Neural cell (in vitro differentiated cells): ENCODE results near the gene RMI2. TPM values are rescaled to one million over a fixed set of nuclear protein-coding genes. Genes with fewer than 3 reads are reported as not detected.

ENCODE experiments used
- H2AFZ ChIP-seq: fragments of 200-600, 300-800 bp; sonication (generic), shearing (Covaris generic); 2 replicates; pipeline ENCODE4 v1.6.0; 2014; ENCODE audit warnings: low read depth, mild to moderate bottlenecking, antibody characterized with exemption, low read length, moderate library complexity
- H3F3A ChIP-seq: fragments of 200-600 bp; shearing (Covaris generic); 2 replicates; pipeline ENCODE4 v1.6.1; 2016; ENCODE audit warnings: mild to moderate bottlenecking, moderate library complexity, mixed read lengths, antibody characterized with exemption, low read length; ENCODE audit not compliant: insufficient read depth, poor library complexity, severe bottlenecking
- H3K27ac ChIP-seq: fragments of 200-600, 300-800 bp; sonication (generic), shearing (Covaris generic); 2 replicates; pipeline ENCODE4 v1.5.1; 2014; ENCODE audit warnings: mild to moderate bottlenecking, low read length, moderate library complexity
- H3K27me3 ChIP-seq: fragments of 300-800, 200-600 bp; sonication (generic), shearing (Covaris generic); 2 replicates; pipeline ENCODE4 v1.6.0; 2014; ENCODE audit warnings: mild to moderate bottlenecking, low read depth, low read length, moderate library complexity; ENCODE audit not compliant: insufficient read depth
- H3K36me3 ChIP-seq: fragments of 300-800, 200-600 bp; sonication (generic), shearing (Covaris generic); 2 replicates; pipeline ENCODE4 v1.5.1; 2014; ENCODE audit warnings: mild to moderate bottlenecking, antibody characterized with exemption, low read length, moderate library complexity; ENCODE audit not compliant: insufficient read depth
- H3K4me2 ChIP-seq: fragments of 300-800, 200-600 bp; sonication (generic), shearing (Covaris generic); 2 replicates; pipeline ENCODE4 v1.6.0; 2014; ENCODE audit warnings: mild to moderate bottlenecking, low read length
- H3K4me3 ChIP-seq: fragments of 300-800, 200-600 bp; sonication (generic), shearing (Covaris generic); 2 replicates; pipeline ENCODE4 v1.5.1; 2014; ENCODE audit warnings: mild to moderate bottlenecking, low read length, moderate library complexity
- H3K79me2 ChIP-seq: fragments of 200-600 bp; shearing (Covaris generic); replicated peaks from 2 replicates; pipeline ENCODE4 v1.6.0; 2014; ENCODE audit warnings: mild to moderate bottlenecking, low read length, moderate library complexity; ENCODE audit not compliant: insufficient read depth
- H3K9ac ChIP-seq: fragments of 300-800, 200-600 bp; sonication (generic), shearing (Covaris generic); 2 replicates; pipeline ENCODE4 v1.6.1; 2016; ENCODE audit warnings: mild to moderate bottlenecking, low read length, mixed read lengths
- H3K9me2 ChIP-seq: fragments of 200-600 bp; shearing (Covaris generic); 2 replicates; pipeline ENCODE4 v1.6.1; 2016; ENCODE audit warnings: mild to moderate bottlenecking, low read length, mixed read lengths; ENCODE audit not compliant: insufficient read depth
- H3K9me3 ChIP-seq: fragments of 200-600, 300-800 bp; sonication (generic), shearing (Covaris generic); 2 replicates; pipeline ENCODE4 v1.6.1; 2016; ENCODE audit warnings: mild to moderate bottlenecking, mixed run types, low read length, moderate library complexity, mixed read lengths
- H4K20me1 ChIP-seq: fragments of 200-600 bp; shearing (Covaris generic); 2 replicates; pipeline ENCODE4 v1.6.1; 2016; ENCODE audit warnings: mild to moderate bottlenecking, mixed run types; ENCODE audit not compliant: insufficient read depth
- CTCF ChIP-seq: fragments of 450-650 bp; IDR thresholded peaks from 2 replicates; pipeline ENCODE4 v1.5.1; 2014; ENCODE audit warnings: antibody characterized with exemption, mild to moderate bottlenecking, moderate library complexity; ENCODE audit not compliant: poor library complexity, severe bottlenecking
- EP300 ChIP-seq: fragments of 450-650 bp; conservative IDR thresholded peaks from 2 replicates; pipeline ENCODE4 v1.6.1; 2014; ENCODE audit warnings: antibody characterized with exemption, mild to moderate bottlenecking, moderate library complexity; ENCODE audit not compliant: poor library complexity, severe bottlenecking
- EZH2 ChIP-seq: fragments of 200-600, 300-800 bp; shearing (Covaris generic), sonication (generic); IDR thresholded peaks from 2 replicates; pipeline ENCODE4 v1.6.1; 2014; ENCODE audit warnings: antibody characterized with exemption, low read length, borderline replicate concordance, mild to moderate bottlenecking; ENCODE audit not compliant: insufficient read depth, poor library complexity, severe bottlenecking
- MXI1 ChIP-seq: fragments of 450-650 bp; conservative IDR thresholded peaks from 2 replicates; pipeline ENCODE4 v1.6.1; 2014; ENCODE audit warnings: antibody characterized with exemption, mild to moderate bottlenecking; ENCODE audit not compliant: poor library complexity, severe bottlenecking
- POLR2AphosphoS5 ChIP-seq: IDR thresholded peaks from 2 replicates; pipeline ENCODE4 v1.6.1; 2012
- RAD21 ChIP-seq: fragments of 450-650 bp; conservative IDR thresholded peaks from 2 replicates; pipeline ENCODE4 v1.6.1; 2014; ENCODE audit warnings: antibody characterized with exemption, mild to moderate bottlenecking, moderate library complexity
- REST ChIP-seq: IDR thresholded peaks from 2 replicates; pipeline ENCODE4 v1.6.1; 2012; ENCODE audit warnings: borderline replicate concordance
- SMC3 ChIP-seq: fragments of 450-650 bp; conservative IDR thresholded peaks from 2 replicates; pipeline ENCODE4 v1.6.1; 2014; ENCODE audit warnings: antibody characterized with exemption, mild to moderate bottlenecking, moderate library complexity; ENCODE audit not compliant: poor library complexity
- TAF1 ChIP-seq: IDR thresholded peaks from 2 replicates; pipeline ENCODE4 v1.6.1; 2012; ENCODE audit warnings: low read depth
- polyA plus RNA-seq: library from polyadenylated mRNA; depleted of rRNA; stranded (reverse); fragments of >200 nt; gene quantifications from 2 replicates; pipeline ENCODE4 v1.2.3, GENCODE V29; 2014

RMI2 gene
- polyA plus RNA-seq, 1 donor from 2014 or later: 0.48 TPM

GRCh38 chr16:11316331-11317015 is 28.8 kb upstream of the RMI2 start:
- Histone ChIP-seq H4K20me1 (no peaks in the 10 kb centered on the region), H3K27ac (no peak overlapping the region), H3K9me3 (no peaks in the 10 kb centered on the region), H3F3A (no peaks in the 10 kb centered on the region), H3K36me3 (no peaks in the 10 kb centered on the region), H3K4me3 (no peak overlapping the region), H3K4me2 (no peak overlapping the region), H3K27me3 (no peaks in the 10 kb centered on the region), H2AFZ (no peak overlapping the region), H3K9me2 (no peaks in the 10 kb centered on the region), H3K79me2 (no peaks in the 10 kb centered on the region), H3K9ac (no peak overlapping the region)
- no peak for TF ChIP-seq REST
- TF ChIP-seq EZH2: no peak

GRCh38 chr16:11318817-11319216 is 26.4 kb upstream of the RMI2 start:
- no peak overlapping the region for H3K9ac ChIP-seq
- TF ChIP-seq REST (no peak), CTCF (no peak), EP300 (no peak), RAD21 (no peak), EZH2 (no peak), MXI1 (no peak), POLR2AphosphoS5 (no peak), SMC3 (no peak), TAF1 (no peak)
- H3K9me3 ChIP-seq: no peaks in the 10 kb centered on the region
- H3K4me3 ChIP-seq: no peak overlapping the region
- H3K79me2 ChIP-seq: no peaks in the 10 kb centered on the region
- H3K36me3 ChIP-seq: no peaks in the 10 kb centered on the region
- H3F3A ChIP-seq: no peaks in the 10 kb centered on the region
- no peaks in the 10 kb centered on the region for H3K27me3 ChIP-seq
- no peaks in the 10 kb centered on the region for H4K20me1 ChIP-seq
- no peak overlapping the region for H2AFZ ChIP-seq
- no peak overlapping the region for H3K4me2 ChIP-seq
- H3K27ac ChIP-seq: no peak overlapping the region
- no peaks in the 10 kb centered on the region for H3K9me2 ChIP-seq
